Effector memory CD4-positive, alpha-beta T cell (primary cell): Measurements from ENCODE around the gene AMIGO2.

Experiments
- DNase-seq, 3 donors: peaks; one replicate each; pipeline ENCODE4 v3.0.0-alpha.2; 2020
- H3K27ac ChIP-seq: 2 replicates; pipeline ENCODE4 v1.7.0; 2013; ENCODE audit warnings: mild to moderate bottlenecking, low read length, moderate library complexity; ENCODE audit not compliant: insufficient read depth, poor library complexity, severe bottlenecking
- H3K27me3 ChIP-seq: replicated peaks from 2 replicates; pipeline ENCODE4 v1.7.0; 2013; ENCODE audit warnings: mild to moderate bottlenecking, low read length; ENCODE audit not compliant: insufficient read depth, control insufficient read depth, poor library complexity, severe bottlenecking
- H3K36me3 ChIP-seq: 2 replicates; pipeline ENCODE4 v1.7.0; 2013; ENCODE audit warnings: mild to moderate bottlenecking, low read length, moderate library complexity; ENCODE audit not compliant: control insufficient read depth, insufficient read depth
- H3K4me1 ChIP-seq: 2 replicates; pipeline ENCODE4 v1.7.0; 2013; ENCODE audit warnings: low read length, mild to moderate bottlenecking; ENCODE audit not compliant: control insufficient read depth, insufficient read depth, poor library complexity, severe bottlenecking
- H3K4me3 ChIP-seq: 2 replicates; pipeline ENCODE4 v1.7.0; 2013; ENCODE audit warnings: low read length, low read depth, mild to moderate bottlenecking; ENCODE audit not compliant: insufficient read depth, poor library complexity, severe bottlenecking
- H3K9me3 ChIP-seq: 2 replicates; pipeline ENCODE4 v1.7.0; 2013; ENCODE audit warnings: mild to moderate bottlenecking, low read length, moderate library complexity; ENCODE audit not compliant: control insufficient read depth

The AMIGO2 gene

DNA sequence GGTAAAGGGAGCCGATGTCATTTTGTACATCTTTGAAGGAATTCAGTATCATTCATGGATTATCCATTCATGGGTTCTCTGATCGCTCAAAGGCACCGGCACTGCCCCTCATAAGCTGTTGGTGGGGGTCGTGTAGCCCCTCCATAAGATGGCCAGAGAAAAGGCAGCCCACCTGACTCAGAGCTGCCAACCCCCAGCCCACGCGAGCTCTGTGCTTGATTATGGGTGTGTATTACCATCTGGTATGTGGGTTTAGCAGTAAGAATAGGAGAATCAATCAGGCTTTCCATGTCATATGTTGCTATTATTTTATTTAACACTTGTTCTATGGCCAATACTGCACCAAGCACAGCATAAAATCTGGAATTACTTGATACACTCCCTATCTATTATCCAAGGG lies 32.1 kb upstream of the AMIGO2 start:
- no peak for DNase-seq
- no peak overlapping the region for H3K4me3 ChIP-seq
- peaks cover 8% of the 10 kb centered on the region for H3K4me1 ChIP-seq
- no peak overlapping the region for H3K27ac ChIP-seq
- H3K36me3 ChIP-seq = peaks cover 7% of the 10 kb centered on the region
- H3K27me3 ChIP-seq = no peaks in the 10 kb centered on the region
- no peaks in the 10 kb centered on the region for H3K9me3 ChIP-seq

DNA sequence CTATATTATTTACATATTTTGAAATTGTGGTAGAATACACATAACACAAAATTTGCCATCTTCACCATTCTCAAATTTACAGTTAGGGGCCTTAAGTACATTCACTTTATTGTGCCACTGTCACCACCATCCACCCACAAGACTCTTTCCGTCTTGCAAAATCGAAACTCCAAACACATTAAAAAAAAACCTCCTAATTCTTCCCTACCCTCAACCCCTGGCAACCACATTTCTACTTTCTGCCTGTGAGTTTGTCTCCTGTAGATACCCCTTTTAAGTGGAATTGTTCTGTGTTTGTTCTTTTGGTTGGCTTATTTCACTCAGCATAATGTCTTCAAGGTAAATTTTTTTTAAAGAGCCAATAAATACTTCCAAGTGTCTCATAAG lies 31.6 kb upstream of the AMIGO2 start:
- no peak for DNase-seq
- H3K27me3 ChIP-seq = no peaks in the 10 kb centered on the region
- H3K36me3 ChIP-seq = peaks cover 9% of the 10 kb centered on the region
- no peaks in the 10 kb centered on the region for H3K9me3 ChIP-seq
- peaks cover 8% of the 10 kb centered on the region for H3K4me1 ChIP-seq
- H3K27ac ChIP-seq = no peak overlapping the region
- no peak overlapping the region for H3K4me3 ChIP-seq

DNA sequence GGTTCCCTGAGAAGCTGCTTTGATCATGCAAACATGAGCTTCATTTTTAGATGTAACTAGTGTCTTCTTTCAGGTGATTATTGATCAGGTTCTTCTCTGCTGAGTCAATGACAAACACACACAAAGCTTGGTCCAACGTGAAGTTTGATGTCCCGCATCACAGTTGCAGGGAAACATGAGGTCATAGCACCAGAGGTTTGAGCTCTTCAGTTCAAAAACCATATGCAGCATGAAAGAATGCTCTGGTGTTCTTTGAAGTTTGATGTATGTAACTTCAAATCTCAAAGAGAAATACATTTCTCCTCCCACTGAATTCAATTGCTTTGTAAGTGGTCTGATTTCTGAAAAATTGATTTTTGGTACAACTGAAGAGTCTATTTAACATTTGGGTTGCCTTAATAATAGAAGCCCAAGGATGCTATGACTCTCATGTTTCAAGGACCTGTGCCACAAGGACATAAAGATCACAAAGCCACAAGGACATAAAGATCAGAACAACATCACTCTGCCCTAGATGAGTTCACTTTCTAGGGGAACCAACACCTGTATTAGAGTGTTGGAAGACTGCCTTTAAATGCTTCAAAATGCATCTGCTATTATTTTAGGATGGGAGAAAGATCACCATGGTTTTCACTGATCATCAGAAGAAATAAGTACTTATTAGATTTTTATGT lies 31.1 kb upstream of the AMIGO2 start:
- DNase-seq = no peak
- Histone ChIP-seq H3K27ac (no peak overlapping the region), H3K36me3 (peaks cover 9% of the 10 kb centered on the region), H3K4me3 (no peak overlapping the region), H3K27me3 (no peaks in the 10 kb centered on the region), H3K9me3 (no peaks in the 10 kb centered on the region), H3K4me1 (peaks cover 8% of the 10 kb centered on the region)

DNA sequence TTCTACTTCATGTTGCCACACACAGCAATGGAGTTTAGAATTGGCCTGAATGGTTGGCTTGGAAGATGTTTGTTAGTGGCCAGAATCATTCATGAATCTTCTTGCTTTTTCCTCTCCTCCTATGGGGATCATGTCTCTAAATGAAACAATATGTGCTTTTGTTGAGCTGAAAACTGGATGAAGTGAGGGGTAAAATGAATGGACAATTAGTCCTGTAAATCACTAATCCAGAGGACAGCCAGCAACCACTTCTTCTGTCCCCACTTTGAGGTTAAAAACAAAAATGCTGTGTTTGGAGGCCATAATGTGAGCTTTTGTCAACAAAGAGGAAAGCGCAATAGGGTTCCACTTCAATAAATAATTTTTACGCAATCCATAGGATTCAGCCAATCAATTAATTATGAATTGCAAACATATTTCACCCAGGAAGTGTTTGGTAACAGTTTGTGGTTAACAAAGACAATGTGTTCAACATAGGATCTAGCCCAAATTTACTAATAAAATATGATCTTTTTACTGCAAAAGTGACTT lies 30.3 kb upstream of the AMIGO2 start:
- H3K4me1 ChIP-seq = peaks cover 8% of the 10 kb centered on the region
- no peaks in the 10 kb centered on the region for H3K27me3 ChIP-seq
- no peaks in the 10 kb centered on the region for H3K9me3 ChIP-seq
- no peak overlapping the region for H3K27ac ChIP-seq
- no peak for DNase-seq
- no peak overlapping the region for H3K4me3 ChIP-seq
- peaks cover 9% of the 10 kb centered on the region for H3K36me3 ChIP-seq

DNA sequence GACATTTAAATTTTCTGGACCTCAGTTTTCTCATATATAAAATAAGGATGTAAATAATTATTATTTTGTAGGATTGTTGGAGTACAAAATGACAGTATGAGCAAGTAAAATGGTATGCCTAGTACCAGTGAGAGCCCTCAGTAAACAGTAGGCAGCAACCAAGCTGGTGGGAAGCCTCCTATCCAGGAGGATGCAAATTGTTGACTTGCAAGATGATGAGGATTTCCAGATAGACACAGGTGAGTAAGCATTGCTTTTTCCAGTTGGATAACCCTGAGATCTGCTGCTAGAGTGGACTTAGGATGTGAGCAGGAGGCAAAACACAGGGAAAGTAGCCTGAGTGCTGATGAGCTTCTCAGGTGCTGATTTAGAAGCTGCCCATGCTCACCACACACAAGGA lies 28.2 kb upstream of the AMIGO2 start:
- H3K4me3 ChIP-seq = no peak overlapping the region
- H3K27me3 ChIP-seq = no peaks in the 10 kb centered on the region
- no peaks in the 10 kb centered on the region for H3K9me3 ChIP-seq
- H3K36me3 ChIP-seq = peaks cover 9% of the 10 kb centered on the region
- no peak for DNase-seq
- no peak overlapping the region for H3K27ac ChIP-seq
- peaks cover 8% of the 10 kb centered on the region for H3K4me1 ChIP-seq

DNA sequence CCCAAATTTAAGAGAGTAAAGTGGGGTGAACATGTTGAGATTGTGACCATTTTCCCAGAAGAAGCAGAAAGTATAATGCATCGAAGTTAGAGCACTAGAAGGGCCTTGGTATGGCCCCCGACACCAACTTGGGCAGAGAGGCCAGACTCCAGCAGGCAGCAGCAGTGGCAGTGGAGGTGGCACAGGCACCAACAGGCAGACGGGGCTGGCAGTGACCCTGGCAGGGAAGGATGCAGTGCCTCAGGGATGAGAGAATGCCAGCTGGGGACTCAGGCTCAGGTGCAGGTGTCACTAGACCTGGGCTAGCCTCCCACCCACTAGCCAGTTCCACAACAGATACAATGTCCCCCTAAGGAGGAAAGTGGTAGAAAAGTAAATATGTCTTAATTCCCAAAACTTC lies 27.7 kb upstream of the AMIGO2 start:
- Histone ChIP-seq H3K4me3 (no peak overlapping the region), H3K27ac (no peak overlapping the region), H3K4me1 (peaks cover 8% of the 10 kb centered on the region), H3K9me3 (no peaks in the 10 kb centered on the region), H3K27me3 (no peaks in the 10 kb centered on the region), H3K36me3 (peaks cover 9% of the 10 kb centered on the region)
- DNase-seq = no peak

DNA sequence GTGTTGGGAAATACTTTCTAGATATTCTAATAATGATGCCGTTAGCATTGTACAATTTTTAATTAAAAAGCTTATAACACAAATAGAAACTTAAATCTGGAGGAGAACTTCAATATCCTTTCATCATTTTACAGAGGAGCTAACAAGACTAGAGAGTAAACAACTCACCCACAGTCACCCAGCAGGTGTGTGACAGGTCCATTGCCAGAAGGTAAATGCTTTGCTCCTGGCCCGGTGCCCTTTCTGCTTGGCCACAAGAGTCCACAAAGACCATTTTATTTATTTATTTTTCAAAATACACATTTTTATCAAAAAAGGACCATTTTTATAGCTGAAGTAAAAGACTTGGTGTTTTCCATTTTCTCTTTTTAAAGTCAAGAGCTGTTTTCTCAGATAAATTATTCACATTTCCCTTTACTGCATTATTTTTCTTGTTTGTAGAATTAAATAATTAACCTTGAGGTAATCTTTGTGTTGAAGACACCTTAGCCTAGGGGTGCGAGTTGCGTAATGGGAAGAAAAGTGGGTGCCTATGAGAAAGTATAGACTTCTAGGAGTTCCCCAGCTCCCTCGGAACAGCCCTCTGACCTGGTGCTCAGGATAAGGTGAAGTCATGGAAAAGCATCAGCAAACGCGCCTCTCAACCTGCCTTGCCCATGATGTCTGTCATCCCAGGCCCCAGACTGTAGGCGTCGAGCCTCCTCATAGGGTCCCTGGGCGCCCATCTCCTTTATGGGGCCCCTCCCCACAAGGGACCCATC lies 26.3 kb upstream of the AMIGO2 start:
- Histone ChIP-seq H3K4me1 (peaks cover 7% of the 10 kb centered on the region), H3K4me3 (no peak overlapping the region), H3K27ac (no peak overlapping the region), H3K9me3 (no peaks in the 10 kb centered on the region), H3K36me3 (peaks cover 9% of the 10 kb centered on the region), H3K27me3 (no peaks in the 10 kb centered on the region)
- no peak for DNase-seq

DNA sequence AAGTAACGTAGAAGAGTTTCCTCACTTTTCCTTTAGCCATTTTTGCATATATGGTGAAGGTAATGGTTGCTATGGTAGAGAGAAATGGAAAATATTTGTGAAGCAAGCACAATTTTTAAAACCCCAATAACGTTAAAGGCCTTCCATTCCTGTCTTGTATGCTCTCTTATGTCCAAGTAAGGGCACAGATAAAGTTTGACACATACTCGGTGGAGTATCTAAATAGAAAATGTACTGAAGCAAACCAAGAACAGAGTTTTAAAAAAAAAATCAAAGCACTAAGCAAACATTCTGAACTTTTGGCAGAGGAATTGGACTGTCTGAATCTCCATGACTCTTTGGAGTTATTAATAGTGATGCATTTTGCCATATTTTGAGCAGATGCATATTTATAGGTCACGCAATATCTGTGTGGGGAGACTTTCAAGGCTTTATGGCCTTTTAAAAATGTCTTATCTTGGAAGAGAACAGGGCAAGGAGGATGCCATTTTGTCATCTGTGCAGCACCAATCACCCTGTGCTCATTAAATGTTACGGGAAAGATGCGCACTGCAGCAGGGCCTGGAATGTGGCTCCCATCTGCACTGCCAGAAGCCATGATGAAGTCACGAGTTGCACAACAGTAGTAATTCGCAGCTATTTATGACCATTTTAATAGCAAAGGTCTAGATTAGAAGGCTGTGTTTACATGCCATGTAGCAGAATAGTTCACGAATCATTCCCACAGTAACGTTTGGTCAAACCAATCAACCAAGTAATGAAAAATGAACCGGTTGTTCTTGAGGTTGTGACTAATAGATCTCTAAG lies 23.3 kb upstream of the AMIGO2 start:
- DNase-seq = no peak
- peaks cover 9% of the 10 kb centered on the region for H3K36me3 ChIP-seq
- no peak overlapping the region for H3K27ac ChIP-seq
- H3K4me1 ChIP-seq = no peaks in the 10 kb centered on the region
- no peak overlapping the region for H3K4me3 ChIP-seq
- no peaks in the 10 kb centered on the region for H3K9me3 ChIP-seq
- H3K27me3 ChIP-seq = no peaks in the 10 kb centered on the region

DNA sequence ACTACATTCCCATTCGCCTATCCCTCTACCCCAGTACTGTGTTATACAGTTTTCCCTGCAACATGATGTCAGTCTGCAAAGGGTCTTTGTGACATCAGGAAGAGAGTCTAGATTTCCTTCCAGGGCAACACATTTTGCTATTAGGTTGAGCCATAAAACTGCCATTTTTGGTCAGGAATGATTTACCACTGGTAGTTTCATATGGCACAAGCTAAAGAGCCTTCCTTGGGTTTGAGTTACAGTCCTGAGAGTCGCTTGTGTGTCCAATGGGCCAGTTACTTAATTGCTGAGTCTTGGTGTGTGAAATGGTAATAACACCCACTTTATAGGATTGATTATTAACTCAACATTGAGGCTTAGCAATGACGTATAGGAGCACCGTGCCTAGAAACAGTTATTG lies 22.6 kb upstream of the AMIGO2 start:
- DNase-seq = no peak
- H3K27me3 ChIP-seq = no peaks in the 10 kb centered on the region
- H3K27ac ChIP-seq = no peak overlapping the region
- H3K4me1 ChIP-seq = no peaks in the 10 kb centered on the region
- no peaks in the 10 kb centered on the region for H3K9me3 ChIP-seq
- H3K4me3 ChIP-seq = no peak overlapping the region
- H3K36me3 ChIP-seq = peaks cover 8% of the 10 kb centered on the region

DNA sequence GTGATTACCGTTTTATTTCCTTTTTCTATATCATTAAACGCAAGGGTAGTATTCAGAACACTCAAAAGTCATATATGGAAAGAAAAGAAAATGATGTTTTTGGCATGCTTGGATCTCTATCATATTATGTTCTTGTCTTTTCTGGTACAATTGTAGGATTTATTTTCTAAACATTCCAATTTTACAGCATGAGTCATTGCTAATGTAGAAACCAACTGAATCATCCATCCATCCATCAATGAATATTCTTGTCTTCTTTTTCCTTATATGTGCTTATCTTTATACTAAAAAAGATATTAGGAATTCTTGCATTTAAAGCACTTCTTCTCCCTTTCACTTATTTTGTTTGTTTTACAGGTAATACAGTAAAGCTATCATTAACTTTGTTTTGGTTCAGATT lies 20.4 kb upstream of the AMIGO2 start:
- no peaks in the 10 kb centered on the region for H3K36me3 ChIP-seq
- DNase-seq = no peak
- H3K4me1 ChIP-seq = no peaks in the 10 kb centered on the region
- H3K27ac ChIP-seq = no peak overlapping the region
- H3K27me3 ChIP-seq = no peaks in the 10 kb centered on the region
- no peak overlapping the region for H3K4me3 ChIP-seq
- no peaks in the 10 kb centered on the region for H3K9me3 ChIP-seq
